Esophagus muscularis mucosa (tissue), 4 donors: Measurements from ENCODE around the gene VEZF1. TPM values are rescaled to one million over a fixed set of nuclear protein-coding genes. Genes with fewer than 3 reads are reported as not detected.
A peak's percentile ranks its signal among the peaks of the same experiment; 100 is the strongest.

ENCODE experiments used
- DNase-seq: peaks from one replicate; pipeline ENCODE4 v3.0.0-alpha.2; 2017; ENCODE audit errors: extremely low spot score
- H3K27ac ChIP-seq, 4 donors: fragments of 200-600 bp; sonication (generic); replicated peaks in 1 of 4; 1 replicate in 3 of 4; 2 replicates in 1 of 4; pipeline ENCODE4 v1.5.1; 2016 to 2019; ENCODE audit warnings: mild to moderate bottlenecking in 1 of 4
- H3K27me3 ChIP-seq, 4 donors: fragments of 200-600 bp; sonication (generic); one replicate each; pipeline versions ENCODE4 v1.5.1 to v1.6.0; 2016 to 2019
- H3K36me3 ChIP-seq, 4 donors: fragments of 200-600 bp; sonication (generic); one replicate each; pipeline ENCODE4 v1.5.1; 2016 to 2019
- H3K4me1 ChIP-seq, 4 donors: fragments of 200-600 bp; sonication (generic); one replicate each; pipeline ENCODE4 v1.5.1; 2016 to 2019
- H3K4me3 ChIP-seq, 4 donors: fragments of 200-600 bp; sonication (generic); 1 replicate in 2 of 4; 2 replicates in 2 of 4; pipeline ENCODE4 v1.5.1; 2016 to 2019; ENCODE audit warnings: mild to moderate bottlenecking in 4 of 4, moderate library complexity in 1 of 4
- H3K9me3 ChIP-seq, 4 donors: fragments of 200-600 bp; sonication (generic); 1 replicate in 3 of 4; 2 replicates in 1 of 4; pipeline ENCODE4 v1.5.1; 2016 to 2019
- EP300 ChIP-seq: sonication (generic); formaldehyde crosslinking; IDR thresholded peaks from one replicate; pipeline ENCODE4 v1.6.1; 2017; ENCODE audit warnings: antibody characterized with exemption
- POLR2A ChIP-seq: fragments of 450-650 bp; IDR thresholded peaks from one replicate; pipeline ENCODE4 v1.6.1; 2017; ENCODE audit warnings: antibody characterized with exemption, moderate library complexity, mild to moderate bottlenecking, low read depth
- POLR2AphosphoS5 ChIP-seq, 2 donors: sonication (generic); formaldehyde crosslinking; IDR thresholded peaks; one replicate each; pipeline ENCODE4 v1.6.1; 2017; ENCODE audit warnings: antibody characterized with exemption in 2 of 2
- WGBS: methylation state at CpG from one replicate; pipeline ENCODE4 v1.1.5; 2018; 5-methylcytosine and 5-hydroxymethylcytosine counted together
- intact Hi-C: fragments of 100-400 bp; cut with DNase I; formaldehyde crosslinking; loops from one replicate; pipeline ENCODE4 v1.15.1; 2023
- total RNA-seq, 4 donors: library from RNA; depleted of rRNA; stranded (reverse); fragments of >200 nt; gene quantifications; one replicate each; pipeline versions ENCODE4 v1.1.0 to v1.2.1, GENCODE V29; 2016
- TF ChIP-seq, protein P1 (sequence below), 3 experiments: fragments of 200-600 bp in 2 of 3; fragments of 450-650 bp in 1 of 3; sonication (generic) in 2 of 3; IDR thresholded peaks; one replicate each; pipeline ENCODE4 v1.5.1; 2017 to 2019; ENCODE audit warnings: antibody characterized with exemption in 3 of 3, mild to moderate bottlenecking in 2 of 3, moderate library complexity in 1 of 3

The VEZF1 gene
- total RNA-seq, 4 donors from 2014 or later: 98.9 to 154 (median 121) TPM

DNA sequence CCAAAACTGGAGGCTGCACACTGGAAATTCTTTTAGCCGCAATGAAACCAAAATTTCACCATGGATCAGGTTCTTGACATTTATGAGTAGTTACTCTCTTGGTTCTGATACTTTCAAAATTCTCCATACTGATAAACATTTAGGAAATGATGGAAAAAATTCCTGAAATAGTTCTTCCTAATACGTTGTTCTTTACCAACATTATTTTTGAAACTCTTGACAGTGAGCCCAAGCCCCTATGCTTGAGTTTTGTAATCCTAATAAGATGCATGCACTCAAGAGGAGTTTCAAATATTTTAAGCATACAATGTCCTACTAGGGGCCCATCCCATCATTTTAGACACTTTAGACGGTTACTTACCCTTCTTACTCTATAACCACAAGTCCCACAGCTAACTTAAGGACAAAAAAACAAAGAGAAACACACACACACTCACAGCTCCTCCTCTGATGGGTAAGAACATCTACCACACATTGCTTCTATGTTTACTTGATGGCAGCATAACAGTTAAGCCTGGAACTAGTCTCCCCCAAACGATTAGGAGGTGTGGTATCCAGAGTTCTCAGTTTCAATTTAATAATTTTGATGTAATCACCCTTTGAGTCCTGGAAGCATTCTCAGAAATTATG is 3.7 kb downstream of the VEZF1 start:
- TF ChIP-seq POLR2A: no peak
- TF ChIP-seq, protein P1, sequence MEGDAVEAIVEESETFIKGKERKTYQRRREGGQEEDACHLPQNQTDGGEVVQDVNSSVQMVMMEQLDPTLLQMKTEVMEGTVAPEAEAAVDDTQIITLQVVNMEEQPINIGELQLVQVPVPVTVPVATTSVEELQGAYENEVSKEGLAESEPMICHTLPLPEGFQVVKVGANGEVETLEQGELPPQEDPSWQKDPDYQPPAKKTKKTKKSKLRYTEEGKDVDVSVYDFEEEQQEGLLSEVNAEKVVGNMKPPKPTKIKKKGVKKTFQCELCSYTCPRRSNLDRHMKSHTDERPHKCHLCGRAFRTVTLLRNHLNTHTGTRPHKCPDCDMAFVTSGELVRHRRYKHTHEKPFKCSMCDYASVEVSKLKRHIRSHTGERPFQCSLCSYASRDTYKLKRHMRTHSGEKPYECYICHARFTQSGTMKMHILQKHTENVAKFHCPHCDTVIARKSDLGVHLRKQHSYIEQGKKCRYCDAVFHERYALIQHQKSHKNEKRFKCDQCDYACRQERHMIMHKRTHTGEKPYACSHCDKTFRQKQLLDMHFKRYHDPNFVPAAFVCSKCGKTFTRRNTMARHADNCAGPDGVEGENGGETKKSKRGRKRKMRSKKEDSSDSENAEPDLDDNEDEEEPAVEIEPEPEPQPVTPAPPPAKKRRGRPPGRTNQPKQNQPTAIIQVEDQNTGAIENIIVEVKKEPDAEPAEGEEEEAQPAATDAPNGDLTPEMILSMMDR (IDR thresholded peaks at IDR 0.05): no peak
- TF ChIP-seq EP300: no peak
- no peak for TF ChIP-seq POLR2AphosphoS5 (IDR thresholded peaks at IDR 0.05)
- no peaks in the 10 kb centered on the region for H3K27me3 ChIP-seq
- DNase-seq: no peak
- H3K4me3 ChIP-seq: peak overlapping the region in 3 of 4 donors; percentile 29 to 92 (median 81)
- peaks cover 50 to 84% (median 77%) of the 10 kb centered on the region in 4 donors for H3K4me1 ChIP-seq
- H3K27ac ChIP-seq: peak overlapping the region; percentile 97 to 98 (median 98)
- intact Hi-C loops: no loop called here
- no peaks in the 10 kb centered on the region for H3K9me3 ChIP-seq
- 24% methylated on average over 4 of the region's 4 CpGs for WGBS
- H3K36me3 ChIP-seq: peaks cover 11 to 28% (median 15%) of the 10 kb centered on the region in 4 donors

DNA sequence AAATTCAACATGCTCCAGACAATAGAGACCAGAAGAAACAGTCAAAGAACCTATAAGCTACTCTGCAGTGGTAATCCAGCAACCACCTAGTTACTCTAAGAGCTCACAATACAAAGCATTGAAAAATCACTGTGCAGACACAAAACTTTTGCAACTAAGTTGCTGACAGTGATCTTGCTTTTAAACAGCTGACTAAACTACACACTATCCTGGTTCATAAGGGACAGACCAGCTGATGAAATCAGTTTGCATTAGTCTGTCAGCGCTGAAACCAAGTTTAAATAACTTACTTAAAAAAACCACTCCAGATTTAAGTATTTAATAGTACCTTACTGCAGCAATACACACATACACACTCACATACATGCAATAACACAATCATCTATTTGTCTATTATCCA is 4.6 kb downstream of the VEZF1 start:
- intact Hi-C loops: no loop called here
- H3K27me3 ChIP-seq: no peaks in the 10 kb centered on the region
- TF ChIP-seq POLR2A: no peak
- no peak for TF ChIP-seq EP300
- TF ChIP-seq POLR2AphosphoS5 (IDR thresholded peaks at IDR 0.05): no peak
- TF ChIP-seq, protein P1 (IDR thresholded peaks at IDR 0.05): no peak
- H3K9me3 ChIP-seq: no peaks in the 10 kb centered on the region
- H3K4me1 ChIP-seq: peaks cover 45 to 84% (median 76%) of the 10 kb centered on the region in 4 donors
- no peak for DNase-seq
- peak overlapping the region; percentile 97 to 98 (median 98) for H3K27ac ChIP-seq
- peak overlapping the region in 1 of 4 donors; percentile 81 for H3K4me3 ChIP-seq
- peaks cover 20 to 37% (median 24%) of the 10 kb centered on the region in 4 donors for H3K36me3 ChIP-seq
- WGBS: 50% methylated on average over 1 of the region's 1 CpG

DNA sequence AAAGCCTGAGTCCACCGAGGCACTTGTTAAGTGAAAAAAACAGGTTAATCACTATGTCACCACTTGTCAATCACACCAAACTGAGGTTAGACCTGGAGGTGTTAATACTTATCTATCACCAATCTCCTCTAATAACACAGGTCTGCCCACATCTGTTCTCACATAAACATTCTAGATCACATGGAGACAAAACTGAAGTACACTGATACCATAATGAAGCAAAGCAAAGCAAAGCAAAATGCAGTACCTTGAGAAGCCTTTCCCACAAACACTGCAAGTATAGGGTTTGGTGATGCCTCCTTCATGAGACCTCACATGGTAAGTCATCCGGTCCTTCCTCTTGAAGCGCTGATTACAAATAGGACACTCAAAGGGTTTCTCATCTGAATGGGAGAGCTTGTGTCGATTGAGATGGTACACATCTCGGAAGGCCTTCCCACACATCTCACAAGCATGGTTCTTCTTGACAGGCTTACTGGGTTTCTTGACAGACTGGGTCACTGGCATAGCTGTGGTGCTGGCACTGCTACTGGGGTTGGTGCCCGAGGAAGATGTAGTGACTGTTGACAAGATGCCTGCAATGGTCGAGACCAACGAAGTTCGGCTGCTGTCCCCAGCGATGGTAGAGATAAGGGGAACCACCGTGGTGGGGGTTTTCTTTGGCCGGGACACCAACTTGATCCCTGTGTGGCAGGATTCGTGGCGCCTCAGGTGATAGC is 5.4 kb downstream of the VEZF1 start:
- Histone ChIP-seq H3K27ac (peak overlapping the region; percentile 97 to 98 (median 98)), H3K4me1 (peaks cover 45 to 90% (median 80%) of the 10 kb centered on the region in 4 donors), H3K36me3 (peaks cover 29 to 46% (median 32%) of the 10 kb centered on the region in 4 donors), H3K9me3 (no peaks in the 10 kb centered on the region), H3K4me3 (peak overlapping the region in 2 of 4 donors; percentile 12 to 15), H3K27me3 (no peaks in the 10 kb centered on the region)
- no peak for DNase-seq
- 65% methylated on average over 13 of the region's 14 CpGs for WGBS
- TF ChIP-seq POLR2A: no peak
- no peak for TF ChIP-seq EP300
- TF ChIP-seq POLR2AphosphoS5 (IDR thresholded peaks at IDR 0.05): no peak
- TF ChIP-seq, protein P1 (IDR thresholded peaks at IDR 0.05): no peak
- intact Hi-C loops: no loop called here

DNA sequence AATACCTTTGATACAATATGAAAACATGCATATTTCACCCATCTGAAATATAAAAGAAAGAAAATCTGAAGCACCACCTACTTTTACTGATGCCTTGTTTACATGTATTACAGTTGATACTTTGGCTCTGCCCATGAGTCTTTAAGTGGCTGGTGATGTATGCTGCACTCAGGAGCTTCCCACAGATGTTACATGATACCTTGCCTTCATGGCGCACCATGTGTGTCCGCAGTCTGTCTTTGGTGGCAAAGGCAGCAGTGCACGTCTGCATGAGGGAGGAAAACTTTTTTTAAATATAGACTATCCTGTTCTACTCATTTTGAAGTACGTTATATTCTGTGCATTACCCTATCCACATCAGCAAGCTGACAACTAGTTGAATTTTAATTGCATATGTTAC is 7.5 kb downstream of the VEZF1 start:
- Histone ChIP-seq H3K27ac (no peak overlapping the region), H3K9me3 (no peaks in the 10 kb centered on the region), H3K4me1 (peaks cover 43 to 92% (median 82%) of the 10 kb centered on the region in 4 donors), H3K4me3 (no peak overlapping the region), H3K36me3 (peaks cover 42 to 66% (median 53%) of the 10 kb centered on the region in 4 donors), H3K27me3 (no peaks in the 10 kb centered on the region)
- TF ChIP-seq, protein P1 (IDR thresholded peaks at IDR 0.05): no peak
- TF ChIP-seq POLR2A (no peak), POLR2AphosphoS5 (IDR thresholded peaks at IDR 0.05) (no peak), EP300 (no peak)
- intact Hi-C loops: no loop called here
- no peak for DNase-seq
- 72% methylated on average over 4 of the region's 4 CpGs for WGBS
